HEK293 (cell line): Measurements from ENCODE around the gene SH3BGR.
A peak's percentile ranks its signal among the peaks of the same experiment; 100 is the strongest.
"Not testable (repeated sequence)": the region's sequence is repeated elsewhere in the genome, so short reads cannot be mapped to it uniquely, and the experiment has no call there.

ENCODE experiments used
- CTCF ChIA-PET: fragments of 350-600 bp; formaldehyde crosslinking; extraction: SDS; loops from one replicate; lab custom pipeline; 2021; ENCODE audit warnings: antibody characterized with exemption; lab: Yijun Ruan, JAX
- POLR2A ChIA-PET: fragments of 300-600 bp; formaldehyde crosslinking; extraction: SDS; loops from one replicate; lab custom pipeline; 2020; ENCODE audit warnings: antibody characterized with exemption, inconsistent platforms; lab: Yijun Ruan, JAX
- H3K27ac ChIP-seq: fragments of 200-500 bp; sonication (Bioruptor generic); 2 replicates; pipeline ENCODE4 v1.5.1; 2014; ENCODE audit warnings: low read depth, low read length, control low read depth, inconsistent platforms; ENCODE audit errors: extremely low read depth
- H3K36me3 ChIP-seq, 2 experiments: fragments of 200-500 bp in 1 of 2; sonication (Bioruptor generic) in 1 of 2; 1 replicate in 1 of 2; 2 replicates in 1 of 2; pipeline ENCODE4 v1.5.1; 2014 to 2017; ENCODE audit warnings: inconsistent platforms in 2 of 2, low read length in 2 of 2; ENCODE audit not compliant: control insufficient read depth in 2 of 2, insufficient read depth in 1 of 2
- H3K4me1 ChIP-seq: fragments of 200-500 bp; sonication (Bioruptor generic); 2 replicates; pipeline ENCODE4 v1.5.1; 2014; ENCODE audit warnings: mild to moderate bottlenecking, low read length, inconsistent platforms; ENCODE audit not compliant: control insufficient read depth, insufficient read depth
- H3K4me3 ChIP-seq: 2 replicates; pipeline ENCODE4 v1.5.1; 2011; ENCODE audit warnings: low read depth, mild to moderate bottlenecking, control low read depth, low read length, moderate library complexity
- H3K9me3 ChIP-seq: fragments of 200-500 bp; sonication (Bioruptor generic); 2 replicates; pipeline ENCODE4 v1.5.1; 2014; ENCODE audit warnings: low read depth, low read length, inconsistent platforms; ENCODE audit not compliant: control insufficient read depth, insufficient read depth
- KLF10 ChIP-seq: fragments of 450-650 bp; IDR thresholded peaks from 2 replicates; pipeline ENCODE4 v1.5.1; 2018; ENCODE audit warnings: missing biosample characterization, mild to moderate bottlenecking, missing genetic modification characterization
- ZNF121 ChIP-seq: fragments of 450-650 bp; formaldehyde crosslinking; IDR thresholded peaks from 2 replicates; pipeline ENCODE4 v1.5.1; 2016; ENCODE audit warnings: missing biosample characterization, missing genetic modification characterization
- ZNF169 ChIP-seq: fragments of 450-650 bp; formaldehyde crosslinking; IDR thresholded peaks from 2 replicates; pipeline ENCODE4 v1.5.1; 2016; ENCODE audit warnings: missing biosample characterization, missing genetic modification characterization
- ZNF398 ChIP-seq: fragments of 450-650 bp; formaldehyde crosslinking; IDR thresholded peaks from 2 replicates; pipeline ENCODE4 v1.5.1; 2017; ENCODE audit warnings: missing biosample characterization, missing genetic modification characterization
- ZNF530 ChIP-seq: fragments of 450-650 bp; formaldehyde crosslinking; IDR thresholded peaks from 2 replicates; pipeline ENCODE4 v1.5.1; 2016; ENCODE audit warnings: low read depth, missing biosample characterization, missing genetic modification characterization
- ZNF555 ChIP-seq: fragments of 450-650 bp; formaldehyde crosslinking; conservative IDR thresholded peaks from 2 replicates; pipeline ENCODE4 v1.5.1; 2017; ENCODE audit warnings: missing biosample characterization, mild to moderate bottlenecking, missing genetic modification characterization, inconsistent platforms
- ZNF626 ChIP-seq: fragments of 450-650 bp; sonication (Bioruptor Pico); formaldehyde crosslinking; IDR thresholded peaks from 2 replicates; pipeline ENCODE4 v1.5.1; 2018; ENCODE audit warnings: missing biosample characterization, missing genetic modification characterization, inconsistent platforms
- ZNF660 ChIP-seq: fragments of 450-650 bp; IDR thresholded peaks from 2 replicates; pipeline ENCODE4 v1.5.1; 2018; ENCODE audit warnings: missing biosample characterization, mild to moderate bottlenecking, missing genetic modification characterization
- ZNF677 ChIP-seq: fragments of 450-650 bp; IDR thresholded peaks from 2 replicates; pipeline ENCODE4 v1.5.0; 2018; ENCODE audit warnings: missing biosample characterization, mild to moderate bottlenecking, missing genetic modification characterization, moderate library complexity
- ZNF692 ChIP-seq: fragments of 450-650 bp; formaldehyde crosslinking; IDR thresholded peaks from 2 replicates; pipeline ENCODE4 v1.5.1; 2016; ENCODE audit warnings: missing biosample characterization, missing genetic modification characterization
- ZNF707 ChIP-seq: fragments of 450-650 bp; formaldehyde crosslinking; IDR thresholded peaks from 2 replicates; pipeline ENCODE4 v1.5.1; 2016; ENCODE audit warnings: missing biosample characterization, missing genetic modification characterization
- TF ChIP-seq, protein P1 (sequence below): fragments of 450-650 bp; formaldehyde crosslinking; IDR thresholded peaks from 2 replicates; pipeline ENCODE4 v1.5.1; 2016; ENCODE audit warnings: missing biosample characterization, missing genetic modification characterization
- TF ChIP-seq, protein P2 (sequence below): fragments of 450-650 bp; formaldehyde crosslinking; IDR thresholded peaks from 2 replicates; pipeline ENCODE4 v1.5.1; 2016; ENCODE audit warnings: missing biosample characterization, missing genetic modification characterization, low read depth
- TF ChIP-seq, protein P3 (sequence below): fragments of 450-650 bp; formaldehyde crosslinking; IDR thresholded peaks from 2 replicates; pipeline ENCODE4 v1.5.1; 2016; ENCODE audit warnings: missing biosample characterization, missing genetic modification characterization
- TF ChIP-seq, protein P4 (sequence below): fragments of 450-650 bp; formaldehyde crosslinking; IDR thresholded peaks from 2 replicates; pipeline ENCODE4 v1.5.1; 2016; ENCODE audit warnings: missing biosample characterization, missing genetic modification characterization

SH3BGR gene

DNA sequence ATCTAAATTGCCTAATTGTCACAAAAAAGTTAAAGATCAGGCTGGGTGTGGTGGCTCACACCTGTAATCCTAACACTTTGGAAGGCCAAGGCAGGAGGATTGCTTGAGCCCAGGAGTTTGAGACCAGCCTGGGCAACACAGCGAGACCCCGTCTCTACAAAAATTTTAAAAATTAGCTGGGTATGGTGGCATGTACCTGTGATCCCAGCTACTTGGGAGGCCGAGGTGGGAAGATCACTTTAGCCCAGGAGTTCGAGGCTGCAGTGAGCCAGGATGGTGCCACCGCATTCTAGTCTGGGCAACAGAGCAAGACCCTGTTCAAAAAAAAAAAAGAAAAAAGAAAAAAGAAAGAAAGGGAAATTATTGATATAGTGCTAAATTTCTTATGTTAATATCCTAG lies 32.6 kb upstream of the SH3BGR start:
- H3K4me1 ChIP-seq, H3K4me3 ChIP-seq, H3K9me3 ChIP-seq, POLR2A ChIA-PET, H3K36me3 ChIP-seq, H3K27ac ChIP-seq: not testable (repeated sequence)
- CTCF ChIA-PET: interaction anchor here (0.6 to 2.1 kb wide), 2 partner anchors 11 to 24 kb away, joined by 3 to 4 read pairs; no protein-coding TSS in a partner anchor
- TF ChIP-seq ZNF121: peak; percentile 70

DNA sequence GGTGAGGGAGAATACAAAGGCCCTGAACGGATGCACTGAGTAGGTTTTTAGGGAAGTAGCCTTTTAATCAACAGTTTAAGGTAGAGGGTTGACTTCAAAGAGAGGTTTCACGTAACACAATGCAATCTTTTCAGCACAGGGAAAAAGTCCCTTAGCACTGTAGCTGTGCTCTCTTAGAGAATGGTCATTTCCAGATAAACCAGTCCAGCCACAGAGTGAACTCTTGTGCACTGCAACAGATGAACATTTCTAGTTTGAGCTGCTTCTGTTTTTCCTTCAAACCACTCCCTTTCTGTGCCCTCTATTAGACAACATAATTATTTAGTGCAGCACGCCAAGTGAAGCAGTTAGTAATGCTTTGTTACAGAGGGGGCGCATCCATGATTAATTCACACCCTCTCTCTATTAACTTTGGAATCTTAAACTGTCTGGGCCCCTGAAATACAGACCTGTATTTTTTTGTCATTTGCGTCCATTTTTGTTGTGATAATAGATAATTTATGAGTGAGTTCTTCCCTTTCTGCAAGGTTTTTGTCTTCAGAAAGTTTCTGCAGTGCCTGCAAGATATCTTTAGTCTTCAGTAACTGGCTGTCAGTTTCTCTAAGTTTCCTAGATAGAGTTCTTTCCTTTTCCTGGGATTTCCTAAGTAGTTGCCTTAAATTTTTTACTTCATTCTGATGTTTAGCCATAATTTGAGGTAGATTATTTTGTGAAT lies 29.1 kb upstream of the SH3BGR start:
- Histone ChIP-seq H3K4me3 (no peak overlapping the region), H3K9me3 (no peaks in the 10 kb centered on the region), H3K4me1 (no peaks in the 10 kb centered on the region), H3K36me3 (no peaks in the 10 kb centered on the region), H3K27ac (no peak overlapping the region)
- ChIA-PET CTCF (interaction anchor here (3.2 kb wide), 1 partner anchor 18 kb away, joined by 18 read pairs; no protein-coding TSS in a partner anchor), POLR2A (no interaction called here)
- TF ChIP-seq ZNF707 (tag by site-specific recombination): no peak
- TF ChIP-seq, protein P1, sequence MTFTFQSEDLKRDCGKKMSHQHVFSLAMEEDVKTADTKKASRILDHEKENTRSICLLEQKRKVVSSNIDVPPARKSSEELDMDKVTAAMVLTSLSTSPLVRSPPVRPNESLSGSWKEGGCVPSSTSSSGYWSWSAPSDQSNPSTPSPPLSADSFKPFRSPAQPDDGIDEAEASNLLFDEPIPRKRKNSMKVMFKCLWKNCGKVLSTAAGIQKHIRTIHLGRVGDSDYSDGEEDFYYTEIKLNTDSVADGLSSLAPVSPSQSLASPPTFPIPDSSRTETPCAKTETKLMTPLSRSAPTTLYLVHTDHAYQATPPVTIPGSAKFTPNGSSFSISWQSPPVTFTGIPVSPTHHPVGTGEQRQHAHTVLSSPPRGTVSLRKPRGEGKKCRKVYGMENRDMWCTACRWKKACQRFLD (tag by site-specific recombination): no peak
- TF ChIP-seq ZNF398 (tag by site-specific recombination): no peak
- TF ChIP-seq ZNF692 (tag by site-specific recombination): no peak
- TF ChIP-seq KLF10 (tag by site-specific recombination): no peak
- TF ChIP-seq ZNF555 (tag by site-specific recombination): no peak
- TF ChIP-seq ZNF169: no peak
- TF ChIP-seq, protein P2, sequence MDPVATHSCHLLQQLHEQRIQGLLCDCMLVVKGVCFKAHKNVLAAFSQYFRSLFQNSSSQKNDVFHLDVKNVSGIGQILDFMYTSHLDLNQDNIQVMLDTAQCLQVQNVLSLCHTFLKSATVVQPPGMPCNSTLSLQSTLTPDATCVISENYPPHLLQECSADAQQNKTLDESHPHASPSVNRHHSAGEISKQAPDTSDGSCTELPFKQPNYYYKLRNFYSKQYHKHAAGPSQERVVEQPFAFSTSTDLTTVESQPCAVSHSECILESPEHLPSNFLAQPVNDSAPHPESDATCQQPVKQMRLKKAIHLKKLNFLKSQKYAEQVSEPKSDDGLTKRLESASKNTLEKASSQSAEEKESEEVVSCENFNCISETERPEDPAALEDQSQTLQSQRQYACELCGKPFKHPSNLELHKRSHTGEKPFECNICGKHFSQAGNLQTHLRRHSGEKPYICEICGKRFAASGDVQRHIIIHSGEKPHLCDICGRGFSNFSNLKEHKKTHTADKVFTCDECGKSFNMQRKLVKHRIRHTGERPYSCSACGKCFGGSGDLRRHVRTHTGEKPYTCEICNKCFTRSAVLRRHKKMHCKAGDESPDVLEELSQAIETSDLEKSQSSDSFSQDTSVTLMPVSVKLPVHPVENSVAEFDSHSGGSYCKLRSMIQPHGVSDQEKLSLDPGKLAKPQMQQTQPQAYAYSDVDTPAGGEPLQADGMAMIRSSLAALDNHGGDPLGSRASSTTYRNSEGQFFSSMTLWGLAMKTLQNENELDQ (tag by site-specific recombination): no peak
- no peak for TF ChIP-seq ZNF660 (tag by site-specific recombination)
- TF ChIP-seq, protein P3, sequence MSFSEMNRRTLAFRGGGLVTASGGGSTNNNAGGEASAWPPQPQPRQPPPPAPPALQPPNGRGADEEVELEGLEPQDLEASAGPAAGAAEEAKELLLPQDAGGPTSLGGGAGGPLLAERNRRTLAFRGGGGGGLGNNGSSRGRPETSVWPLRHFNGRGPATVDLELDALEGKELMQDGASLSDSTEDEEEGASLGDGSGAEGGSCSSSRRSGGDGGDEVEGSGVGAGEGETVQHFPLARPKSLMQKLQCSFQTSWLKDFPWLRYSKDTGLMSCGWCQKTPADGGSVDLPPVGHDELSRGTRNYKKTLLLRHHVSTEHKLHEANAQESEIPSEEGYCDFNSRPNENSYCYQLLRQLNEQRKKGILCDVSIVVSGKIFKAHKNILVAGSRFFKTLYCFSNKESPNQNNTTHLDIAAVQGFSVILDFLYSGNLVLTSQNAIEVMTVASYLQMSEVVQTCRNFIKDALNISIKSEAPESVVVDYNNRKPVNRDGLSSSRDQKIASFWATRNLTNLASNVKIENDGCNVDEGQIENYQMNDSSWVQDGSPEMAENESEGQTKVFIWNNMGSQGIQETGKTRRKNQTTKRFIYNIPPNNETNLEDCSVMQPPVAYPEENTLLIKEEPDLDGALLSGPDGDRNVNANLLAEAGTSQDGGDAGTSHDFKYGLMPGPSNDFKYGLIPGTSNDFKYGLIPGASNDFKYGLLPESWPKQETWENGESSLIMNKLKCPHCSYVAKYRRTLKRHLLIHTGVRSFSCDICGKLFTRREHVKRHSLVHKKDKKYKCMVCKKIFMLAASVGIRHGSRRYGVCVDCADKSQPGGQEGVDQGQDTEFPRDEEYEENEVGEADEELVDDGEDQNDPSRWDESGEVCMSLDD (tag by site-specific recombination): no peak
- TF ChIP-seq ZNF677 (tag by site-specific recombination): no peak
- TF ChIP-seq, protein P4, sequence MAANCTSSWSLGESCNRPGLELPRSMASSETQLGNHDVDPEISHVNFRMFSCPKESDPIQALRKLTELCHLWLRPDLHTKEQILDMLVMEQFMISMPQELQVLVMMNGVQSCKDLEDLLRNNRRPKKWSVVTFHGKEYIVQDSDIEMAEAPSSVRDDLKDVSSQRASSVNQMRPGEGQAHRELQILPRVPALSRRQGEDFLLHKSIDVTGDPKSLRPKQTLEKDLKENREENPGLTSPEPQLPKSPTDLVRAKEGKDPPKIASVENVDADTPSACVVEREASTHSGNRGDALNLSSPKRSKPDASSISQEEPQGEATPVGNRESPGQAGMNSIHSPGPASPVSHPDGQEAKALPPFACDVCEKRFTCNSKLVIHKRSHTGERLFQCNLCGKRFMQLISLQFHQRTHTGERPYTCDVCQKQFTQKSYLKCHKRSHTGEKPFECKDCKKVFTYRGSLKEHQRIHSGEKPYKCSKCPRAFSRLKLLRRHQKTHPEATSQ (tag by site-specific recombination): no peak
- TF ChIP-seq ZNF530: no peak
- no peak for TF ChIP-seq ZNF626
